MCF 10A (cell line): ENCODE data around the gene ARHGAP8. TPM values are rescaled to one million over a fixed set of nuclear protein-coding genes. Genes with fewer than 3 reads are reported as not detected.
A peak's percentile ranks its signal among the peaks of the same experiment; 100 is the strongest.
"Not testable (repeated sequence)": the region's sequence is repeated elsewhere in the genome, so short reads cannot be mapped to it uniquely, and the experiment has no call there.

Experiments used
- BruUV-seq: library from RNA; stranded (reverse); fragments of 400-500 nt; replicated peaks from 2 replicates; lab custom pipeline; 2021; lab: Mats Ljungman, UMichigan
- CTCF ChIA-PET: fragments of 300-600 bp; sonication (Branson Sonifier 250); formaldehyde crosslinking; extraction: SDS; loops from one replicate; lab custom pipeline; 2021; ENCODE audit warnings: antibody characterized with exemption, inconsistent platforms; lab: Yijun Ruan, JAX
- POLR2A ChIA-PET: fragments of 300-600, 350-650 bp; sonication (Branson Sonifier 250); formaldehyde crosslinking; extraction: SDS; loops from one replicate; lab custom pipeline; 2020; ENCODE audit warnings: antibody characterized with exemption, inconsistent platforms; lab: Yijun Ruan, JAX
- DNase-seq: peaks from one replicate; pipeline ENCODE4 v3.0.0-alpha.2; 2018; ENCODE audit not compliant: unreplicated experiment
- H3K27ac Mint-ChIP-seq: one replicate; pipeline ENCODE4 v1.8.0; 2022; ENCODE audit warnings: mild to moderate bottlenecking, low read depth, mixed read lengths; ENCODE audit not compliant: unreplicated experiment
- H3K27me3 Mint-ChIP-seq: one replicate; pipeline ENCODE4 v1.8.0; 2022; ENCODE audit warnings: mixed read lengths; ENCODE audit not compliant: insufficient read depth, unreplicated experiment
- H3K36me3 Mint-ChIP-seq: one replicate; pipeline ENCODE4 v1.8.0; 2022; ENCODE audit warnings: mild to moderate bottlenecking, moderate library complexity, mixed read lengths; ENCODE audit not compliant: insufficient read depth, unreplicated experiment
- H3K4me1 Mint-ChIP-seq: one replicate; pipeline ENCODE4 v1.8.0; 2022; ENCODE audit warnings: mixed read lengths; ENCODE audit not compliant: insufficient read depth, unreplicated experiment
- H3K4me3 Mint-ChIP-seq: one replicate; pipeline ENCODE4 v1.8.0; 2022; ENCODE audit warnings: mild to moderate bottlenecking, moderate library complexity, mixed read lengths; ENCODE audit not compliant: unreplicated experiment
- H3K9me3 Mint-ChIP-seq: one replicate; pipeline ENCODE4 v1.8.0; 2022; ENCODE audit warnings: mixed read lengths; ENCODE audit not compliant: unreplicated experiment
- CTCF ChIP-seq: fragments of 200-600 bp; IDR thresholded peaks from one replicate; pipeline ENCODE4 v1.8.0; 2022; ENCODE audit warnings: antibody characterized with exemption, mild to moderate bottlenecking; ENCODE audit not compliant: unreplicated experiment
- intact Hi-C: fragments of 100-400 bp; cut with micrococcal nuclease; formaldehyde crosslinking; loops from 2 replicates; pipeline ENCODE4 v1.14.1; 2022
- total RNA-seq: library from RNA; stranded (reverse); gene quantifications from 2 replicates; pipeline ENCODE4 v1.2.3, GENCODE V29; 2022

The ARHGAP8 gene
- total RNA-seq, 1 experiment from 2014 or later, result 18.6 TPM

- Mint-ChIP-seq H3K9me3 (no peaks in the 10 kb centered on the region), H3K4me1 (peaks cover 43% of the 10 kb centered on the region), H3K27me3 (no peaks in the 10 kb centered on the region), H3K4me3 (no peak overlapping the region), H3K27ac (peak overlapping the region; percentile 97), H3K36me3 (peaks cover 21% of the 10 kb centered on the region)
- BruUV-seq, result no TSS peak
- CTCF ChIA-PET, result no interaction called here
- DNase-seq, result peak; percentile 29
- intact Hi-C loops, result no loop called here
- POLR2A ChIA-PET, result interaction anchor here (0.9 kb wide), 1 partner anchor 308 kb away, joined by 4 read pairs; the partner anchor contains the start of gene NUP50
- no peak for TF ChIP-seq CTCF
Observed at GRCh38 chr22:44855855-44856254, 103.5 kb downstream of the ARHGAP8 start.

- Mint-ChIP-seq H3K36me3 (peaks cover 33% of the 10 kb centered on the region), H3K4me1 (peaks cover 34% of the 10 kb centered on the region), H3K27ac (peak overlapping the region; percentile 97), H3K4me3 (peak overlapping the region; percentile 33)
- ChIA-PET POLR2A (interaction anchor here (0.6 to 1.2 kb wide), 3 partner anchors 11 to 602 kb away, joined by 3 to 4 read pairs (median 4); no protein-coding TSS in a partner anchor), CTCF (interaction anchor here (0.7 kb wide), 1 partner anchor 42 kb away, joined by 3 read pairs; no protein-coding TSS in a partner anchor)
- intact Hi-C loops, H3K27me3 Mint-ChIP-seq, H3K9me3 Mint-ChIP-seq, BruUV-seq: not testable (repeated sequence)
- peak; percentile 90 for DNase-seq
Observed at GRCh38 chr22:44858819-44859218, 106.4 kb downstream of the ARHGAP8 start.

- TF ChIP-seq CTCF, result no peak
- Mint-ChIP-seq H3K27ac (peak overlapping the region; percentile 97), H3K9me3 (no peaks in the 10 kb centered on the region), H3K36me3 (peaks cover 33% of the 10 kb centered on the region), H3K4me1 (peaks cover 38% of the 10 kb centered on the region), H3K4me3 (peak overlapping the region; percentile 58), H3K27me3 (no peaks in the 10 kb centered on the region)
- DNase-seq, result no peak
- intact Hi-C loops, result no loop called here
- no TSS peak for BruUV-seq
- ChIA-PET CTCF (interaction anchor here (0.6 to 1.6 kb wide), 3 partner anchors 41 to 224 kb away, joined by 4 to 5 read pairs (median 4); no protein-coding TSS in a partner anchor), POLR2A (interaction anchor here (0.7 to 0.9 kb wide), 2 partner anchors 9 to 62 kb away, joined by 4 to 5 read pairs; no protein-coding TSS in a partner anchor)
Observed at GRCh38 chr22:44859641-44860040, 107.3 kb downstream of the ARHGAP8 start.

- peak overlapping the region; percentile 97 for H3K27ac Mint-ChIP-seq
- TF ChIP-seq CTCF, result no peak
- H3K4me1 Mint-ChIP-seq, result peaks cover 38% of the 10 kb centered on the region
- no peaks in the 10 kb centered on the region for H3K27me3 Mint-ChIP-seq
- DNase-seq, result no peak
- no TSS peak for BruUV-seq
- intact Hi-C loops, result no loop called here
- no peaks in the 10 kb centered on the region for H3K9me3 Mint-ChIP-seq
- H3K4me3 Mint-ChIP-seq, result peak overlapping the region; percentile 58
- POLR2A ChIA-PET, result interaction anchor here (0.7 to 0.9 kb wide), 2 partner anchors 9 to 61 kb away, joined by 4 to 5 read pairs; no protein-coding TSS in a partner anchor
- peaks cover 33% of the 10 kb centered on the region for H3K36me3 Mint-ChIP-seq
- CTCF ChIA-PET, result interaction anchor here (0.6 to 1.6 kb wide), 4 partner anchors 27 to 224 kb away, joined by 3 to 5 read pairs (median 4); no protein-coding TSS in a partner anchor
Observed at GRCh38 chr22:44860311-44860710, 107.9 kb downstream of the ARHGAP8 start.
